ENCODE data around the gene SGIP1. TPM values are rescaled to one million over a fixed set of nuclear protein-coding genes. Genes with fewer than 3 reads are reported as not detected.

SGIP1 gene
- total RNA-seq, 1 experiment from 2014 or later, result not detected

GRCh38 chr1:66729119-66729518, 195.2 kb downstream of the SGIP1 start:
- no peaks in the 10 kb centered on the region for H3K4me1 ChIP-seq
- CTCF ChIA-PET, result no interaction called here
- no peak for DNase-seq
- Mint-ChIP-seq H3K4me1 (ENCODE audit: low read depth, unreplicated experiment) (no peaks in the 10 kb centered on the region), H3K27me3 (ENCODE audit: insufficient read depth, unreplicated experiment) (peaks cover 5% of the 10 kb centered on the region), H3K4me3 (ENCODE audit: unreplicated experiment) (no peak overlapping the region), H3K27ac (ENCODE audit: unreplicated experiment) (no peak overlapping the region), H3K36me3 (ENCODE audit: insufficient read depth, unreplicated experiment) (no peaks in the 10 kb centered on the region), H3K9me3 (ENCODE audit: unreplicated experiment) (no peaks in the 10 kb centered on the region)
- no TSS peak for BruUV-seq (replicated peaks)
- no peak overlapping the region for H3K4me3 ChIP-seq (ENCODE audit: low read depth, low read length)
- H3K36me3 ChIP-seq (ENCODE audit: control insufficient read depth, insufficient read depth, low read length), result no peaks in the 10 kb centered on the region
- H3K27me3 ChIP-seq (replicated peaks; ENCODE audit: control insufficient read depth, insufficient read depth, low read length), result no peaks in the 10 kb centered on the region
- POLR2A ChIA-PET, result no interaction called here
- intact Hi-C loops (cut with micrococcal nuclease; ENCODE audit: unreplicated experiment), result loop anchor here (5.0 to 10.0 kb wide), 3 partner anchors 122 to 204 kb away; no protein-coding TSS in a partner anchor
- H3K9me3 ChIP-seq, result no peaks in the 10 kb centered on the region
- TF ChIP-seq, protein P1, sequence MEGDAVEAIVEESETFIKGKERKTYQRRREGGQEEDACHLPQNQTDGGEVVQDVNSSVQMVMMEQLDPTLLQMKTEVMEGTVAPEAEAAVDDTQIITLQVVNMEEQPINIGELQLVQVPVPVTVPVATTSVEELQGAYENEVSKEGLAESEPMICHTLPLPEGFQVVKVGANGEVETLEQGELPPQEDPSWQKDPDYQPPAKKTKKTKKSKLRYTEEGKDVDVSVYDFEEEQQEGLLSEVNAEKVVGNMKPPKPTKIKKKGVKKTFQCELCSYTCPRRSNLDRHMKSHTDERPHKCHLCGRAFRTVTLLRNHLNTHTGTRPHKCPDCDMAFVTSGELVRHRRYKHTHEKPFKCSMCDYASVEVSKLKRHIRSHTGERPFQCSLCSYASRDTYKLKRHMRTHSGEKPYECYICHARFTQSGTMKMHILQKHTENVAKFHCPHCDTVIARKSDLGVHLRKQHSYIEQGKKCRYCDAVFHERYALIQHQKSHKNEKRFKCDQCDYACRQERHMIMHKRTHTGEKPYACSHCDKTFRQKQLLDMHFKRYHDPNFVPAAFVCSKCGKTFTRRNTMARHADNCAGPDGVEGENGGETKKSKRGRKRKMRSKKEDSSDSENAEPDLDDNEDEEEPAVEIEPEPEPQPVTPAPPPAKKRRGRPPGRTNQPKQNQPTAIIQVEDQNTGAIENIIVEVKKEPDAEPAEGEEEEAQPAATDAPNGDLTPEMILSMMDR (IDR thresholded peaks at IDR 0.05; ENCODE audit: insufficient read depth in 1 of 2, low read depth in 1 of 2, low read length in 1 of 2, severe bottlenecking in 1 of 2, unreplicated experiment in 1 of 2), result no peak

DNA sequence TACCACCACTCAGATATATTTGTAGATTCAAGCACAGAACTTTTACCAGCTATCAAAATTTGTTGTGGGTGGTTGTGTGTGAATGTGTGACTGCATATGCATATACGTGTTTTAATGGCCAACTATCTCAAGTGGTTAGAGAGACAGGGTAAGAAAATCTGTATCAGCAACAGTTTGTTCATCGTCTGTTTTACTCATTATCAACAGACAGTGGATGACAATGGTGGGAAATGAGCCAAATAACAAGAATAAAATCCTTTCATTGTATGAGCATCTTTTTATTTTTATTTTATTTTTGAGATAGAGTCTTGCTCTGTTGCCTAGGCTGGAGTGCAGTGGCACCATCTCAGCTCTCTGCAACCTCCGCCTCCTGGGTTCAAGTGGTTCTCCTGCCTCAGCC, 195.6 kb downstream of the SGIP1 start:
- Histone ChIP-seq H3K36me3 (ENCODE audit: control insufficient read depth, insufficient read depth, low read length) (no peaks in the 10 kb centered on the region), H3K4me3 (ENCODE audit: low read depth, low read length) (no peak overlapping the region), H3K4me1 (no peaks in the 10 kb centered on the region), H3K27me3 (replicated peaks; ENCODE audit: control insufficient read depth, insufficient read depth, low read length) (no peaks in the 10 kb centered on the region), H3K9me3 (no peaks in the 10 kb centered on the region)
- peaks cover 5% of the 10 kb centered on the region for H3K27me3 Mint-ChIP-seq (ENCODE audit: insufficient read depth, unreplicated experiment)
- BruUV-seq (replicated peaks), result no TSS peak
- POLR2A ChIA-PET, result no interaction called here
- H3K4me1 Mint-ChIP-seq (ENCODE audit: low read depth, unreplicated experiment), result no peaks in the 10 kb centered on the region
- TF ChIP-seq, protein P1 (IDR thresholded peaks at IDR 0.05; ENCODE audit: insufficient read depth in 1 of 2, low read depth in 1 of 2, low read length in 1 of 2, severe bottlenecking in 1 of 2, unreplicated experiment in 1 of 2), result no peak
- no peak overlapping the region for H3K4me3 Mint-ChIP-seq (ENCODE audit: unreplicated experiment)
- H3K27ac Mint-ChIP-seq (ENCODE audit: unreplicated experiment), result no peak overlapping the region
- H3K36me3 Mint-ChIP-seq (ENCODE audit: insufficient read depth, unreplicated experiment), result no peaks in the 10 kb centered on the region
- intact Hi-C loops (cut with micrococcal nuclease; ENCODE audit: unreplicated experiment), result loop anchor here (5.0 to 10.0 kb wide), 3 partner anchors 122 to 205 kb away; no protein-coding TSS in a partner anchor
- CTCF ChIA-PET, result no interaction called here
- no peaks in the 10 kb centered on the region for H3K9me3 Mint-ChIP-seq (ENCODE audit: unreplicated experiment)
- DNase-seq, result no peak

GRCh38 chr1:66730462-66730861, 196.5 kb downstream of the SGIP1 start:
- TF ChIP-seq, protein P1 (IDR thresholded peaks at IDR 0.05; ENCODE audit: insufficient read depth in 1 of 2, low read depth in 1 of 2, low read length in 1 of 2, severe bottlenecking in 1 of 2, unreplicated experiment in 1 of 2), result no peak
- intact Hi-C loops (cut with micrococcal nuclease; ENCODE audit: unreplicated experiment), result no loop called here
- POLR2A ChIA-PET, result no interaction called here
- no peaks in the 10 kb centered on the region for H3K27me3 ChIP-seq (replicated peaks; ENCODE audit: control insufficient read depth, insufficient read depth, low read length)
- no TSS peak for BruUV-seq (replicated peaks)
- H3K4me1 Mint-ChIP-seq (ENCODE audit: low read depth, unreplicated experiment), result no peaks in the 10 kb centered on the region
- CTCF ChIA-PET, result no interaction called here
- H3K27me3 Mint-ChIP-seq (ENCODE audit: insufficient read depth, unreplicated experiment), result peaks cover 5% of the 10 kb centered on the region
- H3K4me1 ChIP-seq, result no peaks in the 10 kb centered on the region
- H3K4me3 Mint-ChIP-seq (ENCODE audit: unreplicated experiment), result no peak overlapping the region
- H3K9me3 Mint-ChIP-seq (ENCODE audit: unreplicated experiment), result no peaks in the 10 kb centered on the region
- H3K36me3 Mint-ChIP-seq (ENCODE audit: insufficient read depth, unreplicated experiment), result no peaks in the 10 kb centered on the region
- H3K9me3 ChIP-seq, result no peaks in the 10 kb centered on the region
- H3K36me3 ChIP-seq (ENCODE audit: control insufficient read depth, insufficient read depth, low read length), result no peaks in the 10 kb centered on the region
- no peak for DNase-seq
- no peak overlapping the region for H3K27ac Mint-ChIP-seq (ENCODE audit: unreplicated experiment)
- no peak overlapping the region for H3K4me3 ChIP-seq (ENCODE audit: low read depth, low read length)

All from Caco-2 (cell line).